Suppressor macrophage treated with lipopolysaccharide for 1 hour (primary cell): ENCODE measurements around the gene VSX2.

Experiments used
- DNase-seq, 3 donors: peaks; one replicate each; pipeline ENCODE4 v3.0.0-alpha.2; 2020 to 2022

Gene VSX2

DNA sequence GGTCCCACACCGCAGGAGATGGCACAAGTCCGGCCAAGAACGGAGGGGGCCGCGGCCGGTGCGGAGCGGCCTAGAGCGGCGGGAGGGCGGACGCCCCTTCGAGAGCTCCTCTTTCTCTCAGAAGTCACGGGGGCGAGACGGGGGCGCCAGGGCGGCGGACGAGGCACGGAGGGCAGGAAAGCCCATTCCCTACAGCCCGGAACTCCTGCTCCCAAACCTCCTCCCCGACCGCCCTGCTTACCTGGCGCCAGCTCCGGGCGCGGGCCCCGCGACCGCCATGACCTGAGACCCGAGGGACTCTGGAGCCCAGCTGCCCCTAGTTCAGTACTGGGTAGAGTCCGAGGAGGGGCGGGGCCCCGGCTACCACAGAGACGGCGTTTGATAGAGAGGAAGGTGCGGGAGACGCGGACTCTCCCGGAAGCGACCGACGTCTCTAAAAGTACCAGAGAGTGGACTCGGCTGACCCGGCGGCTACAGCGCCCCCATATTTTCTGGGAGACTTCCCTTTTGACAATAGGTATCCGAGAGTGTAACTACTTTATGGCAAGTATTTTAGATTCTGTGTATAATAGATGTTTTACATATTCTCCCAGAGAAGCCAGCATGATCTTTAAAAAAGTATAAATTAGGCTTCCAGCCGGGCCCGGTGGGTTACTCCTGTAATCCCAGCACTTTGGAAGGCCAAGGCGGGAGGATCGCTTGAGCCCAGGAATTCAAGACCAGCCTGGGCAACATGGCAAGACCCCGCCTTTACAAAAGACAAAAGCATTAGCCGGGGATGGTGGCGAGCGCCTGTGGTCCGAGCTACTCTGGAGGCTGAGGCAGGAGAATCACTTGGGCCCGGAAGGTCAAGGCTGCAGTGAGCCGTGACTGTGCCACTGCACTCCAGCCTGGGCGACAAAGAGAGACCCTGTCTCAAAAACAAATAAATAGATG is 63.7 kb downstream of the VSX2 start, which contains the start of gene ABCD4:
Gene ABCD4 (minus strand): TSS at position 301 of the 936 bp plus-strand sequence. CDS start 22 bp downstream, at position 279.
- peak; percentile 95 to 96 (median 96) for DNase-seq

DNA sequence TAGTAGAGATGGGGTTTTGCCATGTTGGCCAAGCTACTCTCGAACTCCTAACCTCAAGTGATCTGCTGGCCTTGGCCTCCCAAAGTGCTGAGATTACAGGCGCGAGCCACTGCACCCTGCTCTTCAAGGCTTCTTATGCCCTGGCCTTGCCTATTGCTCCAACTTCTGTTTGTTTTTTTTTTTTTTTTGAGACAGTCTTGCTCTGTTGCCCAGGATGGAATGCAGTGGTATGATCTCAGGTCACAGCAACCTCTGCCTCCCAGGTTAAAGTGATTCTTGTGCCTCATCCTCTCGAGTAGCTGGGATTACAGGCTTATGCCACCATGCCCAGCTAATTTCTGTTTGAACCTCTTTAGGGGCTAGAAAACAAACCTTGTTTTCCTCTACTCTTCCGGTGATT is 69.4 kb downstream of the VSX2 start:
- DNase-seq, result no peak

DNA sequence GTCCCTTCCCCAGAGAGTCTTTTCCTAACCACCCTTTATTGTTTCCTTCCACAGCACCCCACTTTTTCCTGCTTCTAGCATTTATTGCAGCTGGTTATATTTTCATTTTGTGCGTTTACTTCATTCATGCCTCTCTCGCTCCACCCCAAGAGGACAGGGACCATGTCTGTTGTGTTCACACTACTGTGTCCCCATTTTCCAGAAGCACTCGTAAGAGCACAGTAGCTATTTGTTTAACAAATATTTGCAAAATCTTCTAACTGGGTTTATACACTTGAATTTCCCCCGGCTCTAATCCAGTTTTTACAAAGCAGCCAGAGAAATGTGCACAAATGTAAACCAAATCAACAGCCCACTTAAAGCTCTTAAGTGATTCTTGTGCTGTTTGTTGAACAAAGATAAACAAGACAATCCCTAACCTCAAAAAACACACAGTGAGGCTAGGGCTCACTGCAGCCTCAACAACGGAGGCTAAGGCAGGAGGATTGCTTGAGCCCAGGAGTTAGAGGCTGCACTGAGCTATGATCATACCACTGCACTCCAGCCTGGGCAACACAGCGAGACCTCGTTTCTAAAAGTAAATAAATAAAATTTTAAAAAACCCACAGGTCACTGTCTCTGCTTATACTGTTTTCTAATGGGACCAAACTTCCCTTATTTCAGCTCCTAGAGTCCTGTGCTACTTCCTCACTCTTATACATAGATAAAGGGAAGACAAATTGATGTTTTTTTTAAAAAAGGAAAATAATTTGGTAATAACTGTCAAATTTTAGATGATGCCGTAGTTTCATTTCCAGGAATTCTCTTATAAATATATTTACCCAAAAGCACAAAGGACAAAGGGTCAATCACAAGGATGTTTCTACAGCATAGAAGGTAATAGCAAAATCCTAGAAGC is 70.1 kb downstream of the VSX2 start:
- DNase-seq, result peak; percentile 17 to 48 (median 35)

DNA sequence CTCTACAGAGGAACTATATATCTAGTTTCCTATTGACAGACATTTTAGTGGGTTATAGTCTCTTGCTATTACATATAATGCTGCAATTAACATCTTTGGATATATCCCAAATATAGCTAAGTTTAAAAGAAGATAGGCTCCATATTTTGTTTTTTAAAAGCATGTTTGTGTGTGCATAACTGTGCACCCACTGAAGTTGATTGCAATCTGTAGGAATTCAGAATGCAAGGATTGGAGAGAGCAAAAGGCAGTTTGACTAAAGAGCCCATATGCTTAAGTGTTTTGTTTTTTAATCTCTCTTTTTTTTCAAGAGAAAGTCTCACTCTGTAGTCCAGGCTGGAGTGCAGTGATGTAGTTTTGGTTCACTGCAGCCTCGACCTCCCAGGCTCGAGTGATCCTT is 72.9 kb downstream of the VSX2 start:
- DNase-seq, result no peak
